ENCODE results near the gene ARHGAP15.

ARHGAP15 gene

GRCh38 chr2:143354050-143354750, 225.0 kb downstream of the ARHGAP15 start:
- no peak for DNase-seq

DNA sequence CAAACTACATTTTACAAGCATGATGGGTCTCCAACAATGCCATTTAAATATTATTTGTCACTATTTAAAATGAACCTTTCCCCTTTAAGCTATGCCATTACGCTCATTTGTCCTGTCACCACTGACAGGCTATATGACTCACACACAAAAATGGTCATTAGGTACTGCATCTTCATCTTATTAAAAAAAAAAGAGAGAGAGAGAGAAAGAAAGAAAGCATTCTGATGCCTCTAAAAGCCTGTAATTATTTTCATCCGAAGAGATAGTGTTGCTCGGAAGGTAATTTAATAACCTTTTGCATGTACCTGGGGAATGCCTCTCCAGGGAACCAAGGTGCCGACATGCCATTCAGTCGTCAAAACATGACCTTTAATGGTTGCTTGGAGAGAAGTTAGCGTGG, 226.7 kb downstream of the ARHGAP15 start:
- no peak for DNase-seq

DNA sequence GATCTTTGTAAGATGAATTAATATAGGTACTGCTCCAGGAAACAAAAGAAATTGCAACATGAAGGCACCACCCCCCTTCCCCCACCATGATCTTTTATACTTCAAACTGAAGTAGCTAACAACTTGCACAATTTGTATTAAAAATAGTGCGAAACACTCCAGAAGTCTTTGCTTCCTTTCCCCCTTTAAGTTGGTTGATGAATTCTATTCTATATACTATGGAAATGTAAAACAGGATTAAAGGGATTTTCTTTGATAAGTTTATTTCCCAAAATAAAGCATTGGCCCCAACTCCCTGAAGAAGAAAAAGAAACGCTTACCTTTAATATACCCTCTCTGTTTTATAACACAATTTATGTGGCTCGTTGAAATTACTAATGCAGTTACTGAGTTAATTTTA, 227.1 kb downstream of the ARHGAP15 start:
- no peak for DNase-seq

GRCh38 chr2:143356736-143357446, 227.7 kb downstream of the ARHGAP15 start:
- no peak for DNase-seq

GRCh38 chr2:143357966-143358365, 228.7 kb downstream of the ARHGAP15 start:
- DNase-seq: no peak

GRCh38 chr2:143361346-143361745, 232.1 kb downstream of the ARHGAP15 start:
- DNase-seq: no peak

DNA sequence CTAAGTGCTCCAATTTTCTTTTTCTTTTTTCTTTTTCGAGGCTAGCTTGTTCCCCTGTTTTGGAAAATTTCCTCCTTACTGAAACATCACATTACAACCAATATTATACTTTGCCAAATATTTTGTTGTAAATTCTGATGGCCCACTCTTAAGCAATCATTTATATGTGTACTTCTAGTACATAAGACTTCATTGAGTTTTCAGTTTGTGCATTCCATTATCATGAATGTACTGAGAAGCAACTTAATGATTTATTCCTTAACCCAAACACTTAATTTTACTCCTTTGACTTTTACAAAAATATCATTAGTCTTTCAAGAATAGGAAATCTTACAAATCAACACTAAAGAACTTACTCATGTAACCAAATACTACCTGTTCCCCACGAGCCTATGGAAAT, 242.4 kb downstream of the ARHGAP15 start:
- no peak for DNase-seq

- DNase-seq: no peak
Observed at GRCh38 chr2:143375384-143375880, 246.2 kb downstream of the ARHGAP15 start.

DNA sequence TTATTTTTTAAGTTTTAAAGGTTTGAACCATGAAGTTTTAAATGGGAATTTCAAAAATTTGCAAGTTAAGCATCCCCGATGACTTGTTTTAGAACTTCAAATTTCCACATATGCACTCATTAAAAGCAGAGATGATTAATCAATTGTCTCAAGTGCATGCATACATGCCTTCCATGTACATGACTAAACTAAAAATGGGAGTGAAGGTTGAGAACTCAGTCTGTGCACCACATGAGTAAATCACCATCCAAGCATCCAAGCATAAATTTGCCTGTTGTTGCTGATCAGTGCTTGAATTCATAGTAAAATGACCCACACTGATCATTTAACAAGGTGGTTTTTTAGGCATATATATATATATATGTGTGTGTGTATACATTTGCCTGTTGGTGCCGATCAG, 249.8 kb downstream of the ARHGAP15 start:
- DNase-seq: no peak

- DNase-seq: no peak
Observed at GRCh38 chr2:143379955-143380354, 250.7 kb downstream of the ARHGAP15 start.

GRCh38 chr2:143382573-143382972, 253.4 kb downstream of the ARHGAP15 start:
- DNase-seq: no peak

- no peak for DNase-seq
Observed at GRCh38 chr2:143383016-143383415, 253.8 kb downstream of the ARHGAP15 start.

GRCh38 chr2:143384111-143384510, 254.9 kb downstream of the ARHGAP15 start:
- no peak for DNase-seq

DNA sequence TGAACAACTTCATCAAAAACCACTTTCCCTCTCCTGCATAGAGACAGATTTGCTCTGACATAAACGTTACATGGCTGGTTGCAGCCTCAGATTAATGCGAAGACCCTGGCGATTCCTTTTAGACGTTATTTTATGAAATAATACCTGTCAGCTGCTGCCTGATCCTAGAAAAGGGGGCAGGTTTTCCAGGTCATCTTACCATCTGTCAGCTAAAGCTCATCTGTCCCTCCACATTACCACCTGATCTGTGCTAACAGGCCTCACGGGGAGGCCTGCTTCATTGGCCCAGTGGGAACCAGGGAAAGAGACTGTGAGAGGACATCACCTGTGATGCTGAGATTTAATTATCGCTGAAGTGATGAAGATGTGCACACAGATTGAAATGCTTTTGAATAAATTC, 261.0 kb downstream of the ARHGAP15 start:
- no peak for DNase-seq

GRCh38 chr2:143392358-143392757, 263.1 kb downstream of the ARHGAP15 start:
- DNase-seq: no peak

GRCh38 chr2:143394062-143394461, 264.8 kb downstream of the ARHGAP15 start:
- no peak for DNase-seq

DNA sequence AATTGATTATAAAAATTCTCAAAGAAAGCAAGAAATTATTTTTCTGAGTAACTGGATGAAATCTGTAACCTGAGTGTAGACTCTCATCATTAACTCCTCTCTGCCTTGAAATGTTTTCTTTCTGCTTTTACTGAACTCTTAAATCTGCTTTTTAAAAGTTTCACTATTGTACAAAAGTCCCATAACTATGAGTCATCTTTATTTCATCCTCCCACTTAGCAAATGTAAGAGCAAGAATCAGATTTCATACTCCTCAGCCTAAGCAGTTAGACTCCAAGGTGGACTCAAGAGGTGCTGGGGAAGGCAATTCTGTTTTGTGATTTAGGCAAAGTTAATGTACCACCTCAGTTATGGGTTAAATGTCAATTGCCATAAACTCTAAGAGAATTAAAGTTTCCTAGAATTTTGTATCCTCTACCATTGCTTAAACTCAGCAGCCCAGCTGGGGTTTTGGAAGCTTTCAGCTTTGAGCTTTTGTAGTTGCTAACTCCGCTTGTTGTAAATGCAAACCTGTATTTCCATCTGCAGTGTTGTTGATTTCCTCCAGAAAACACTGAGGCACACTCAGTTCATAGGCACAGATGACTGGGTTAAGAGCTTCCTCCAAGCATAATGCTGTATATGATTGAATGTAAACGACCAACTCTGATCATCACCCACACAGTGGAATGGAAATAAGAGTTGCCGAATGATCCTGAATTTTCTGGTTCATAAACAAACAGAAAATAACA, 268.8 kb downstream of the ARHGAP15 start:
- DNase-seq: no peak

GRCh38 chr2:143398781-143399180, 269.6 kb downstream of the ARHGAP15 start:
- no peak for DNase-seq

GRCh38 chr2:143399631-143400069, 270.4 kb downstream of the ARHGAP15 start:
- DNase-seq: no peak

GRCh38 chr2:143401861-143402260, 272.6 kb downstream of the ARHGAP15 start:
- no peak for DNase-seq

DNA sequence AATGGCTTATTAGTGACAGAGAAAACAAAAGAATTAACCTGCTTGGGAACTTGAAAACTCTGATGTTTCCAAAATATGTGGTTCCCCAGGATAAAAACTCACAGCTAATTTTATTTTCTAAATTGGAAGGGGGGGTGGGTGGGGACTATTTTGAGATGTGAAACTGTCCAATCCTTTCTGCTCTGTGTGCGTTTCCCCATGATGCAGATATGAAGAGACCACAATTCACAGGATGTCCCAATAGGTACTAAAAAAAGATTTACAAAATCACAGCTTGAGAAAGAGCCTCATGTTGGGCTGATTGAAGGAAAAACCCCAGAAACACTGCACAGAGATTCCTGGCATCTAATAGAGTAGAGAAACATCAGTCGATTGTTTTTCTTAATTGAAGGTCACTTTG, 273.2 kb downstream of the ARHGAP15 start:
- no peak for DNase-seq

- no peak for DNase-seq
Observed at GRCh38 chr2:143410082-143410897, 281.1 kb downstream of the ARHGAP15 start.

GRCh38 chr2:143415571-143415970, 286.4 kb downstream of the ARHGAP15 start:
- DNase-seq: no peak
